H1 (cell line): ENCODE measurements around the gene BRINP3. TPM values are rescaled to one million over a fixed set of nuclear protein-coding genes. Genes with fewer than 3 reads are reported as not detected.

Source experiments
- CTCF ChIA-PET: fragments of 300-600 bp; sonication (Branson Sonifier 250); formaldehyde crosslinking; loops from one replicate; lab custom pipeline; 2021; ENCODE audit not compliant: partially characterized antibody; lab: Charles Lee
- POLR2A ChIA-PET: fragments of 300-600 bp; sonication (Branson Sonifier 250); formaldehyde crosslinking; loops from one replicate; lab custom pipeline; 2021; ENCODE audit warnings: inconsistent platforms; ENCODE audit not compliant: partially characterized antibody; lab: Charles Lee
- DNase-seq, 2 experiments: peaks; one replicate each; pipeline versions ENCODE4 v3.0.0 to v3.0.0-alpha.2; 2010 to 2022; ENCODE audit warnings: low spot score in 2 of 2, low read depth in 1 of 2, mixed read lengths in 1 of 2
- FAIRE-seq: peaks from 2 replicates; lab custom pipeline; 2011; peaks lifted over from hg19 to GRCh38; lab: Jason Lieb, UNC
- H2AFZ ChIP-seq: 2 replicates; pipeline ENCODE4 v1.8.1; 2012; ENCODE audit warnings: low read length, inconsistent platforms
- H2AK5ac ChIP-seq: 2 replicates; pipeline ENCODE4 v1.6.1; 2013; ENCODE audit warnings: low read depth, low read length
- H2BK120ac ChIP-seq: replicated peaks from 2 replicates; pipeline ENCODE3; 2013; ENCODE audit warnings: low read depth, low read length, inconsistent platforms
- H2BK12ac ChIP-seq: 2 replicates; pipeline ENCODE4 v1.6.1; 2013; ENCODE audit warnings: low read depth, low read length
- H2BK15ac ChIP-seq: 2 replicates; pipeline ENCODE4 v1.6.1; 2013; ENCODE audit warnings: low read length
- H2BK20ac ChIP-seq: 2 replicates; pipeline ENCODE4 v1.6.1; 2013; ENCODE audit warnings: low read length
- H2BK5ac ChIP-seq: 2 replicates; pipeline ENCODE4 v1.6.1; 2013; ENCODE audit warnings: low read depth, low read length
- H3K14ac ChIP-seq: 2 replicates; pipeline ENCODE4 v1.6.1; 2013; ENCODE audit warnings: inconsistent platforms; ENCODE audit not compliant: insufficient read length
- H3K18ac ChIP-seq: 2 replicates; pipeline ENCODE4 v1.6.1; 2013; ENCODE audit warnings: low read length; ENCODE audit errors: extremely low read depth
- H3K23ac ChIP-seq: 2 replicates; pipeline ENCODE4 v1.6.1; 2013; ENCODE audit warnings: inconsistent platforms; ENCODE audit not compliant: insufficient read length
- H3K23me2 ChIP-seq: 2 replicates; pipeline ENCODE4 v1.6.1; 2013; ENCODE audit warnings: low read depth, low read length
- H3K27ac ChIP-seq: 2 replicates; pipeline ENCODE4 v1.6.1; 2011; ENCODE audit warnings: low read depth, low read length, inconsistent platforms
- H3K27me3 ChIP-seq, 4 experiments: replicated peaks in 1 of 4; 1 replicate in 1 of 4; 2 replicates in 3 of 4; pipeline versions ENCODE4 v1.6.1 to v1.8.1; 2011 to 2013; ENCODE audit warnings: low read length in 3 of 4, mild to moderate bottlenecking in 3 of 4, inconsistent platforms in 2 of 4, mixed read lengths in 2 of 4, moderate library complexity in 1 of 4; ENCODE audit not compliant: control insufficient read depth in 3 of 4, insufficient read depth in 3 of 4; ENCODE audit errors: extremely low read depth in 1 of 4
- H3K36me3 ChIP-seq, 4 experiments: 2 replicates each; pipeline versions ENCODE4 v1.6.1 to v1.8.1; 2011 to 2013; ENCODE audit warnings: mild to moderate bottlenecking in 4 of 4, low read length in 3 of 4, moderate library complexity in 2 of 4, control low read depth in 1 of 4, inconsistent platforms in 1 of 4; ENCODE audit not compliant: insufficient read depth in 4 of 4, control insufficient read depth in 2 of 4
- H3K4ac ChIP-seq: replicated peaks from 2 replicates; pipeline ENCODE3; 2013; ENCODE audit warnings: low read length, low read depth, mixed read lengths, inconsistent platforms; ENCODE audit not compliant: insufficient read length
- H3K4me1 ChIP-seq, 4 experiments: replicated peaks in 1 of 4; 1 replicate in 1 of 4; 2 replicates in 3 of 4; pipeline versions ENCODE4 v1.6.1 to v1.8.1; 2011 to 2013; ENCODE audit warnings: low read length in 3 of 4, inconsistent platforms in 2 of 4, mixed read lengths in 1 of 4; ENCODE audit not compliant: insufficient read depth in 4 of 4, control insufficient read depth in 3 of 4
- H3K4me2 ChIP-seq, 2 experiments: 2 replicates each; pipeline versions ENCODE4 v1.6.1 to v1.8.1; 2011 to 2013; ENCODE audit warnings: low read depth in 2 of 2, low read length in 2 of 2, control low read depth in 1 of 2, inconsistent platforms in 1 of 2, mild to moderate bottlenecking in 1 of 2; ENCODE audit not compliant: insufficient read depth in 1 of 2
- H3K4me3 ChIP-seq, 4 experiments: fragments of 200-600, 300-600 bp in 1 of 4; sonication (generic), shearing (Covaris generic), sonication (Bioruptor Twin) in 1 of 4; 2 replicates each; pipeline versions ENCODE4 v1.5.1 to v1.8.1; 2011 to 2016; ENCODE audit warnings: low read length in 4 of 4, low read depth in 3 of 4, control low read depth in 2 of 4, inconsistent platforms in 2 of 4, mild to moderate bottlenecking in 2 of 4, mixed read lengths in 1 of 4, moderate library complexity in 1 of 4; ENCODE audit not compliant: insufficient read depth in 2 of 4; ENCODE audit errors: extremely low read depth in 1 of 4
- H3K56ac ChIP-seq: replicated peaks from 2 replicates; pipeline ENCODE3; 2013; ENCODE audit warnings: low read depth, mild to moderate bottlenecking, mixed read lengths, low read length, inconsistent platforms; ENCODE audit not compliant: insufficient read length
- H3K79me1 ChIP-seq: 2 replicates; pipeline ENCODE4 v1.6.1; 2013; ENCODE audit warnings: low read depth, low read length, control low read depth
- H3K79me2 ChIP-seq, 2 experiments: 2 replicates each; pipeline versions ENCODE4 v1.6.1 to v1.8.1; 2012 to 2013; ENCODE audit warnings: low read length in 2 of 2, mild to moderate bottlenecking in 2 of 2, inconsistent platforms in 1 of 2; ENCODE audit not compliant: insufficient read depth in 2 of 2, control insufficient read depth in 1 of 2
- H3K9ac ChIP-seq, 4 experiments: replicated peaks in 1 of 4; 1 replicate in 1 of 4; 2 replicates in 3 of 4; pipeline versions ENCODE4 v1.6.1 to v1.8.1; 2011 to 2013; ENCODE audit warnings: low read depth in 3 of 4, low read length in 3 of 4, control low read depth in 2 of 4, mild to moderate bottlenecking in 2 of 4, moderate library complexity in 2 of 4, inconsistent platforms in 1 of 4; ENCODE audit errors: extremely low read depth in 1 of 4
- H3K9me3 ChIP-seq, 2 experiments: 2 replicates each; pipeline versions ENCODE4 v1.6.1 to v1.8.1; 2012 to 2013; ENCODE audit warnings: mild to moderate bottlenecking in 2 of 2, moderate library complexity in 2 of 2, control low read depth in 1 of 2, inconsistent platforms in 1 of 2, low read depth in 1 of 2, low read length in 1 of 2, mixed read lengths in 1 of 2; ENCODE audit not compliant: insufficient read depth in 2 of 2
- H4K20me1 ChIP-seq, 2 experiments: replicated peaks in 1 of 2; 2 replicates each; pipeline versions ENCODE3 to v1.8.1; 2011 to 2013; ENCODE audit warnings: inconsistent platforms in 2 of 2, low read length in 2 of 2, mild to moderate bottlenecking in 1 of 2; ENCODE audit not compliant: insufficient read depth in 2 of 2, control insufficient read depth in 1 of 2
- H4K5ac ChIP-seq: 2 replicates; pipeline ENCODE4 v1.6.1; 2013; ENCODE audit warnings: low read length, low read depth, mixed read lengths, inconsistent platforms; ENCODE audit not compliant: insufficient read length
- H4K8ac ChIP-seq: 2 replicates; pipeline ENCODE4 v1.8.0; 2013; ENCODE audit warnings: mild to moderate bottlenecking, moderate library complexity, low read length, inconsistent platforms; ENCODE audit not compliant: insufficient read depth; ENCODE audit errors: extremely low read depth
- H4K91ac ChIP-seq: replicated peaks from 2 replicates; pipeline ENCODE3; 2013; ENCODE audit warnings: low read length, mixed read lengths, inconsistent platforms; ENCODE audit not compliant: insufficient read length
- CBX5 ChIP-seq: fragments of 300-800, 300-1000 bp; sonication (generic); IDR thresholded peaks from 2 replicates; pipeline ENCODE4 v1.7.1; 2016; ENCODE audit warnings: antibody characterized with exemption, low read length, low read depth
- SIN3A ChIP-seq, 2 experiments: IDR thresholded peaks in 1 of 2; conservative IDR thresholded peaks in 1 of 2; 2 replicates each; pipeline ENCODE4 v1.6.1; 2011 to 2012; ENCODE audit warnings: low read length in 2 of 2, improper control_type of control experiment in 1 of 2, low read depth in 1 of 2, mild to moderate bottlenecking in 1 of 2
- ZNF274 ChIP-seq: IDR thresholded peaks from 2 replicates; pipeline ENCODE4 v1.7.0; 2012; ENCODE audit warnings: low read length, borderline replicate concordance; ENCODE audit errors: extremely low read depth
- WGBS, 2 experiments: shearing (Covaris generic) in 1 of 2; methylation state at CpG; one replicate each; pipeline versions ENCODE4 v1.1.6 to v1.1.7; 2013 to 2015; ENCODE audit warnings: low lambda C conversion rate in 2 of 2, mixed read lengths in 2 of 2, inconsistent platforms in 1 of 2, low coverage in 1 of 2, missing lambda C conversion rate in 1 of 2; ENCODE audit not compliant: insufficient replicate concordance in 2 of 2, insufficient coverage in 1 of 2, insufficient read length in 1 of 2; ENCODE audit errors: extremely low coverage in 1 of 2, missing lambda C conversion rate in 1 of 2; 5-methylcytosine and 5-hydroxymethylcytosine counted together
- polyA plus RNA-seq, 7 experiments: library from polyadenylated mRNA; depleted of rRNA in 3 of 7; stranded (reverse) in 5 of 7; unstranded in 2 of 7; fragments of >200 nt in 5 of 7; fragments of 200-250 nt in 2 of 7; gene quantifications; 1 replicate in 5 of 7; 2 replicates in 1 of 7; 4 replicates in 1 of 7; pipeline versions ENCODE4 v1.2.1 to v1.2.3, GENCODE V29; 2011 to 2013; ENCODE audit warnings: missing spikeins in 2 of 7, mixed read lengths in 2 of 7
- total RNA-seq: library from RNA; stranded (reverse); fragmentation: NEBNext Ultra II Directional; extraction: Animal tissue kit (Norgen Biotek cat#: 25700); gene quantifications from 2 replicates; pipeline ENCODE4 v1.2.1, GENCODE V29; 2021
- TF ChIP-seq, protein P1 (sequence below): IDR thresholded peaks from 2 replicates; pipeline ENCODE4 v1.6.1; 2012; ENCODE audit warnings: low read length, inconsistent platforms

BRINP3 gene
- total and polyA plus RNA-seq, 2 of the 8 experiments (the other 6 are each of a cell fraction or from before 2014, with no cell fraction given): not detected

DNA sequence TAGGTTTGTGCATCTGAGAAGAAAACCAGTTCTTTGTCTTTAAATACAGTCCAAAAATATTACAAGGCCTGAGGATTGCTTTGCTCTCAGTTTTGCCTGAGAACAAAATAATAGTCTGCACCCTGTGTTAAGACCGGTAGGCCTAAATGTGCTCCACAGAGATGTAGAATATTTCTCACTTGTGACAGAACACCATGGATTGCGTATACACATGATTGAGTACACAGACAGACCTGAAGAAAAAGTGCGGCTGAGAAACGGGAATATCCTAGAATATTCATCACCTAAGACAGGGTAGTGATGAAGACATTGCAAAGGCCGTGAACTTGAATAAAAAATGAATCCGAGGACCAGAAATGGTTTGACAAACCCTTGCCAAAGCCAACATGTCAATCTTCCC lies 155.4 kb downstream of the BRINP3 start:
- Histone ChIP-seq H2BK15ac (no peak overlapping the region), H3K14ac (no peak overlapping the region), H3K9ac (no peak overlapping the region), H3K4me1 (no peaks in the 10 kb centered on the region), H2BK12ac (no peak overlapping the region), H3K4me3 (no peak overlapping the region), H2BK120ac (no peak overlapping the region), H3K79me1 (no peaks in the 10 kb centered on the region), H3K4me2 (no peak overlapping the region), H4K5ac (no peak overlapping the region), H2BK20ac (no peak overlapping the region), H3K23ac (no peak overlapping the region), H2BK5ac (no peak overlapping the region), H4K20me1 (no peaks in the 10 kb centered on the region), H3K4ac (no peak overlapping the region), H3K9me3 (no peaks in the 10 kb centered on the region), H4K91ac (no peak overlapping the region), H3K79me2 (no peaks in the 10 kb centered on the region), H2AFZ (no peak overlapping the region), H2AK5ac (no peak overlapping the region), H3K56ac (no peak overlapping the region), H3K23me2 (no peaks in the 10 kb centered on the region), H4K8ac (no peak overlapping the region), H3K18ac (no peak overlapping the region), H3K27ac (no peak overlapping the region), H3K27me3 (no peaks in the 10 kb centered on the region), H3K36me3 (no peaks in the 10 kb centered on the region)
- CTCF ChIA-PET: no interaction called here
- TF ChIP-seq, protein P1, sequence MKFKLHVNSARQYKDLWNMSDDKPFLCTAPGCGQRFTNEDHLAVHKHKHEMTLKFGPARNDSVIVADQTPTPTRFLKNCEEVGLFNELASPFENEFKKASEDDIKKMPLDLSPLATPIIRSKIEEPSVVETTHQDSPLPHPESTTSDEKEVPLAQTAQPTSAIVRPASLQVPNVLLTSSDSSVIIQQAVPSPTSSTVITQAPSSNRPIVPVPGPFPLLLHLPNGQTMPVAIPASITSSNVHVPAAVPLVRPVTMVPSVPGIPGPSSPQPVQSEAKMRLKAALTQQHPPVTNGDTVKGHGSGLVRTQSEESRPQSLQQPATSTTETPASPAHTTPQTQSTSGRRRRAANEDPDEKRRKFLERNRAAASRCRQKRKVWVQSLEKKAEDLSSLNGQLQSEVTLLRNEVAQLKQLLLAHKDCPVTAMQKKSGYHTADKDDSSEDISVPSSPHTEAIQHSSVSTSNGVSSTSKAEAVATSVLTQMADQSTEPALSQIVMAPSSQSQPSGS: no peak
- TF ChIP-seq SIN3A (conservative IDR thresholded peaks at IDR 0.05 in 1 of 2, IDR thresholded peaks at IDR 0.05 in 1 of 2; ENCODE audit: low read depth in 1 of 2, low read length in 2 of 2) (no peak), CBX5 (no peak), ZNF274 (no peak)
- POLR2A ChIA-PET: no interaction called here
- WGBS, 2 experiments: 91% methylated on average over 6 of the region's 6 CpGs; no CpG with 5 or more reads in 1 of the 2 experiments
- no peak for FAIRE-seq
- no peak for DNase-seq
